Right ventricle myocardium superior (tissue), 1 donor: ENCODE results near the gene FHOD3. TPM values are rescaled to one million over a fixed set of nuclear protein-coding genes. Genes with fewer than 3 reads are reported as not detected.

Source experiments
- ATAC-seq: fragments of 200-7000 bp; cut with Tn5 transposase; one replicate; pipeline ENCODE4 v1.9.1; 2020; ENCODE audit warnings: mild to moderate bottlenecking; ENCODE audit not compliant: poor library complexity
- DNase-seq: peaks from one replicate; pipeline ENCODE4 v3.0.0-alpha.2; 2020
- intact Hi-C: fragments of 100-400 bp; cut with DNase I; formaldehyde crosslinking; loops from one replicate; pipeline ENCODE4 v1.11.2; 2022
- total RNA-seq: library from RNA; stranded (reverse); fragmentation: NEBNext Ultra II Directional; extraction: Animal tissue kit (Norgen Biotek cat#: 25700); gene quantifications from one replicate; pipeline ENCODE4 v1.2.1, GENCODE V29; 2021
- donor health status: DM: no; HTN: yes; CAD: no; lungs with severe emphysema.

FHOD3 gene
- total RNA-seq, 1 donor from 2014 or later = 317 TPM

DNA sequence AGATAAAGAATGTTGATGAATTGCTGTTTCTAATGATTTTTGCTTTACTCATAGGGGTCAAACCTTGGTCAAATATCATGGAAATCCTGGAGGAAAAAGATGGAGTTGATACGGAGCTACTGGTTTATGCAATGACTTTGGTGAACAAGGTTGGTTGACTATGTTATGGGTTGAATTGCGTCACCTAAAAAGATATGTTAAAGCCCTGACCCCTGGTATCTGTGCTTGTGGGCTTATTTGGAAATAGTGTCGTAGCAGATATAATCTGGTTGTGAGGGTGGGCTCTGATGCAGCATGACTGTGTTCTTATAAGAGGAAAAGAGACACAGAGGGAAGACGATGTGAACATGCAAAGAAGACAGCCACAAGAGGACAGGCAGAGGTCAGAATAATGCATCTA lies 305.1 kb downstream of the FHOD3 start:
- no peak for DNase-seq
- intact Hi-C loops = loop anchor here (10.0 kb wide), 1 partner anchor 58 kb away; no protein-coding TSS in a partner anchor
- no peak for ATAC-seq

DNA sequence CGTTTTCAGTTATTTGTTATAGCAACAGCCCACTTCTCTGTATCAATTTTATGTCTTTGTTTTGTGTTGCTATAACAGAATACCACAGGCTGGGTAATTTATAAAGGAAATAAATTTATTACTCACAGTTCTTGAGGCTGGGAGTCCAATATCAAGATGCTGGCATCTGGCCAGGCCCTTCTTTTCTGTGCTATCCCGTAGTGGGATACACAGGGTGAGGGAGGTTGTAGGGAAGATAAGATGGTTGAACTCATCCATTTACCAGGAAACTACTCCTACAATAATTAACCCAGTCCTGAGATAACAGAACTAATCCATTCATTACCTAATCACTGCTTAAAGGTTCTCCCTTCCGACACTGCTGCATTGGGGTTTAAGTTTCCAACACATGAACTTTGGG lies 310.6 kb downstream of the FHOD3 start:
- ATAC-seq (no peak), DNase-seq (no peak)
- intact Hi-C loops = loop anchor here (10.0 kb wide), 1 partner anchor 63 kb away; no protein-coding TSS in a partner anchor

DNA sequence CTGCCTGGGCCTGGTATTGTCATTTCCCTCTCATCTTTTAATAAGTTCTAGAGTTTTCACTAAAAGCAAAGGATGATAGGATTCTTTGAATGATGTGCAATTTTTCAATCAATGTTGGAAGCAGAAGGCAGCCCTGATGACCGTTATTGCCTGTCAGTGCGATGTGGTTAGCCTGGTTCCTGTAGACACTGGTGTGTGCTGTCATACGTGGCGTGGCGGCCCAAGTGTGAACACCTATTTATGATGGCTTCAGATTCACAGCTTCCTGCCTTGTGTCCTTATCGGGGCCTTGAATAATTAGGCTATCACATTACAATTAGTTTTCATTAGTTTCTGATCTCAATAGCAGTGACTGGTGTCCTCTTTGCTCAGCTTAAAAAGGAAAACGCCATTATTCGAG lies 312.7 kb downstream of the FHOD3 start:
- intact Hi-C loops = no loop called here
- DNase-seq (no peak), ATAC-seq (no peak)

DNA sequence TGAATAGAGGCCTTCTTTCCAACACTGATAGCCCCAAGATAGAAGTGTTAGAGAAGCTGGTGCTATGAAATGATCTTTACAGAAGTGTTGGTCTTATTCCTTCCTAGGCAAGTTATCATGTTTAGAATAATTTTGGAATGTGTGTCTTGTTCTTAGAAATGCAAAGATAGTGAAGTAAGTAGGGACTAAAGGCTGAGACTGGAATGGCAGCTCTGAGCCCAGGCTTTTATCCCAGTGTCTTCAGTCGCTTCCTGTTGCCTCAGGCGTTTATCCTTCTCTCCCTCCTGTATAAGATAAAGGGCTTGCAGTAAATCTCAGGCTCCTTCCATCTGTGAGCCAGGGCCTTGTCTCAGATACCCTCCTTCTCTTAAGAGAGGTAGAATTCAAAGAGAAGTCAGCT lies 313.1 kb downstream of the FHOD3 start:
- ATAC-seq (no peak), DNase-seq (no peak)
- intact Hi-C loops = no loop called here

DNA sequence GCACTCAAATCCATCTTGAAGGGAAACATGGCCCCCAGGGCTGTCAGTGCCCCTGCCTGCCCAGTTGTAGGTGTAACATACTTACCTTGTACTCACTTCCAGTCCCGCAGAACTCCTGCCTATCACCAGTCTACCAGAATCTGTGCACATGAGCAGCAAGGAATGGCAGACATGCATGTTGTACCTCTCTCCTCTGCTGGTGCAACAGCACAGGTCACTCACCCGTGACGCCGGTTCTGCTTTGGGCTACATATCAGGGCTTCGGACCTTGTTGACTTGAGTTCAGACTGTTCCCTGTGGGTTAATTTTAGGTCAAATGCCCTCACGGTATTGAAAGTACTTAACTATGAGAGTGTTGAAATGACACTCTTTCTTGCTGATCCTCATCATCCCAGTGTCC lies 315.6 kb downstream of the FHOD3 start:
- DNase-seq = no peak
- ATAC-seq = peak; percentile 70
- intact Hi-C loops = no loop called here

DNA sequence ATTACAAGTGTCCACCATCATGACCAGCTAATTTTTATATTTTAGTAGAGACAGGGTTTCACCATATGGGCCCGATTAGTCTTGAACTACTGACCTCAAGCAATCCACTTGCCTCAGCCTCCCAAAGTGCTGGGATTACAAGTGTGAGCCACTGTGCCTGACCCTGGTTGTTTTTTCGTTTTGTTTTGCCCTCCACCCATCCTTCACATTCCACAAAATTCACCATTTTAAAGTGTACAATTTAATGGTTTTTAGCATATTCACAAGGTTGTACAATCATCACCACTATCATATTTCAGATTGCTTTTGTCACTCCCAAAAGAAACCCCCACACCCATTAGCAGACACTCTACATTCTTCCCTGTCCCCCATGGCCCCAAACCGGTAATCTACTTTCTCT lies 316.3 kb downstream of the FHOD3 start:
- DNase-seq (no peak), ATAC-seq (no peak)
- intact Hi-C loops = no loop called here

DNA sequence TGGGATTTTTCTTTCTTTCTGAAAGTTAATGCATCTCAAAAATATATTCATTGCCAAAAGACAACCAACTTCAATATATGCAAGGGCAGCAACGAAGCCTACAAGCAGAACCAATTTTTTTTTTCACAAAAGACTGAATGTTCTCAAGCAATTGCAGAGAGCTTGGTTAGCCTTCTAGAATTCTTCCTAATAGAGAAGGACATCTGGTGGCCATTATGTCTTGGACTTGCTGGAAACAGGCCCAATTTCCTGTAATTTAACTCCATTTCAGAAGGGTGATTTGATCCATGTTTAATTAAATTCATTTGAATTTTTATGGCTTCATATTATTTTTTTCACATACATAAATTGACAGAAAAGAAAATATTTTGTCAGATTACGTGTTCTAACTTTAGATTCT lies 323.3 kb downstream of the FHOD3 start:
- DNase-seq (no peak), ATAC-seq (no peak)
- intact Hi-C loops = no loop called here

DNA sequence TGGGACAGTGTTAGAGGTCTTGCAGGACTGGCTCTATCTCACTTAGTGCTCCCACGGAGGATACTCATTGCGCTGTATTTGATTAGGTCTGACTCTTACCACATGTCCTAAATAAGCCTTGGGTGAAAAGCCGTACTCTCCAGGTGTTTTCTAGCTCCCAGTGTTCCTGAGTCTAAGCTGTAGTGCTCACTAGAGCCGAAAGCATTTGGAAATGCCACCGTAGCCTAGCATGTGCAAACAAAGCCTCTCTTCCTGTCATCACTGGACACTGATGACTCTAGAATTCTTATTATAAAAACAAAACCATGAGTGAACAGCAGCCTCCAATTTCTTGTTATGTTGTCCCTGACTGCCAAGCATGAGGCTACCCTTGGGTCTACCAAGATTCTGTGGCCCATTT lies 325.1 kb downstream of the FHOD3 start:
- DNase-seq (no peak), ATAC-seq (peak; percentile 39)
- intact Hi-C loops = no loop called here

DNA sequence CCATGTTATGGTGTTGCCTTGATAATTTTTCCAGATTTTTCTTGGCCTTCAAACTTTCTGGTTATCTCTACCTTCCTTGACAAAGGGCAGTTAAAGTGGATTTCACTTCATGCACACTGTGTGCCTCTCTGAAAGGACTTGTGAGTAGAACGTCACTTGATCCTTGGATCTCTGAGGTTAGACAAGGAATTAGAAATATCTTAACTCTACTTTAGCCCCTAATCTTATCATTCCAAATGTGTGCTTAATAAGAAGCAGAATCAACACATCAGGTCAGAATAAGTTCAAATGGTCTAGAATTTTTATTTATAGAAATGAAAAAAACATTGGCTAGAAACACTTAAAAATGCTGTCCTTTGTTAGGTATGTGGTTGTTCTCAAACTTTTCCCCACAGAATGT lies 325.6 kb downstream of the FHOD3 start:
- ATAC-seq (peak; percentile 28), DNase-seq (no peak)
- intact Hi-C loops = no loop called here

DNA sequence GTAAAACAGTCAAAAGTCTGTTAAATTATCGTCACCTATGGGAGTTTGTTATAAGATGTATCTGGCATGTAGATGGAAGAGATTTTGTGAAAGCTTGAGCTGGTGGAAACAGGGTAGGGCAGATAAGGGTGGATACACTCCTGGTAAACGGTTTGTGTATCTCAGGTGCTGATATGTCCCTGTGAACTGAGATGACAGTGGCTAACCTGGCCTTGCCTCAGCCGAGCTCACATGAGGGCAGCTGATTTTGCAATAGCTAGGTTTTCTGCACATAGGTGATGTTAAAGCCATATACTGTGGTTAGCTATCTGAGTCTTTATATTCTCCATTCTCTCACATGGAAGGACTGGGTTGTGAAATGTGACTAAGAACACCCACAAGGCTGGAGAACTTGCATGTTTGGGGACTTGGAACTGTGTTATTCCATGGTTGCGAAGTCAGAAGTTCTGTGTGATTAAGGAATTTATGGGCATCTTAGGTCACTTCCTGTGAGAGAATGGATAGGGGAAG lies 326.2 kb downstream of the FHOD3 start:
- peak; percentile 7 for ATAC-seq
- DNase-seq = no peak
- intact Hi-C loops = no loop called here

DNA sequence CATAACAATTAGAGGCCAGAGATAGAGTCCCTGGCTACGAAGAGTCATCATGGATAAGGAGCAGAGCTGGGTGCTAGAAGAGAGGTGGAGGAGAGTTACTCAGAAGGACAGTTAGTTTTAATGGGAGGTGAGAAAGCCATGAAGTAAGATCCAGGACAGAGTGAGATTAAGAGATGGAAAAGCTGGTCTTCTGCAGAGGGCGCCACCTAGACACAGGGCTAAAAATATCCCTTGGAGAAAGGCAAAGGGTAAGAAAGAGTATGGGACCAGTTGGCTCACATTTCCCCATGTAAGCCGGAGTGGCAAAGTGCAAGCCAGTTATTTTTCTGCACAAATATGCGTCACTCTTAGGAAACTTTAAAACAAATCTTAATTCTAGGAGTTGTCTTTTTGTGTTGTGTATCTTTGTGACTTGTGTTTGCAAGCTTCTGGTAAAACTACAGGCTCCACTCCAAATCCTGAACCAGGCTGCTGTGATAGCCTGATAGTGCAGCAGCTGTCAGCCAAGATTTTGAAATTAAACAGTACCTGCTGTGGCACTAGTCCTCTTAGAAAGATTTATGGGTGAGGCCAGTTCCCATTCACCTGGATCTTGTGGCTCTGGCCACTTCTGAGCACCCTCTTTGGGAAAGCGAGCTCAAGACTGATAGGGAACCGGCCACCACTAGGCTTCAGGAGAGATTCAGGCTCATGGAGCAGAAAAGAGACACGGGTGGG lies 327.1 kb downstream of the FHOD3 start:
- ATAC-seq (peak; percentile 57), DNase-seq (no peak)
- intact Hi-C loops = no loop called here

DNA sequence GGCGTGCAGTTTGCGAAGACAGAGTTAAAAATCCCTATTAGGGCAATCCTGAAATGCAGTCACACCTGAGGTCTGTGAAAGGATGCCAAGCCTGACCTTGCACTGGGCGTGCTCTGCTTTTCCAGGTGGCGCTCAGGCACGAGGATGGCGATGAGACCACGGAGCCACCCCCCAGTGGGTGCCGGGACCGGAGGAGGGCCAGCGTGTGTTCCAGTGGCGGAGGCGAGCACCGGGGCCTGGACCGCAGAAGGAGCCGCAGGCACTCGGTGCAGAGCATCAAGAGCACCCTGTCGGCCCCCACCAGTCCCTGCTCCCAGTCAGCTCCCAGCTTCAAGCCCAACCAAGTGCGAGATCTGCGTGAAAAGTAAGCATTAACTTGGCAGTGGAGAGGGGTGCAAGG lies 327.9 kb downstream of the FHOD3 start:
- ATAC-seq (no peak), DNase-seq (no peak)
- intact Hi-C loops = no loop called here

DNA sequence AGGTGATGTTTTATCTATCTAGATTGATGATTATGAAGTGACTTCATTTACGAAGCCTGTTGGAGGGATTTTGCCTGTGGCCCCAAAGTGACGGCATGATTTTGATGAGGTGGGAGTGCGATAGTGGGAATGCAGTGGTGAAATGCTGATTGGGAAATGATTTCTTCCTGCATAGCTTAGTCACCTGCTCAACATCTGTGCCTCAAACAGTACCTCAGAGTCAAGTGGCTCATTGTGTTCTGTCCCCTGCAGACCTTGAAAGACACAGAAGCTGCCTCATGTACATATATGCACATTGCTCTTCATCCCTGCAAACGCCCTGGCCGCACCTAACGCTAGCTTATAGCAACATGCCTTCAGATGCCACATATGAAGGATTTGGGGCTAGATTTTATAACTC lies 330.1 kb downstream of the FHOD3 start:
- DNase-seq (no peak), ATAC-seq (no peak)
- intact Hi-C loops = no loop called here

DNA sequence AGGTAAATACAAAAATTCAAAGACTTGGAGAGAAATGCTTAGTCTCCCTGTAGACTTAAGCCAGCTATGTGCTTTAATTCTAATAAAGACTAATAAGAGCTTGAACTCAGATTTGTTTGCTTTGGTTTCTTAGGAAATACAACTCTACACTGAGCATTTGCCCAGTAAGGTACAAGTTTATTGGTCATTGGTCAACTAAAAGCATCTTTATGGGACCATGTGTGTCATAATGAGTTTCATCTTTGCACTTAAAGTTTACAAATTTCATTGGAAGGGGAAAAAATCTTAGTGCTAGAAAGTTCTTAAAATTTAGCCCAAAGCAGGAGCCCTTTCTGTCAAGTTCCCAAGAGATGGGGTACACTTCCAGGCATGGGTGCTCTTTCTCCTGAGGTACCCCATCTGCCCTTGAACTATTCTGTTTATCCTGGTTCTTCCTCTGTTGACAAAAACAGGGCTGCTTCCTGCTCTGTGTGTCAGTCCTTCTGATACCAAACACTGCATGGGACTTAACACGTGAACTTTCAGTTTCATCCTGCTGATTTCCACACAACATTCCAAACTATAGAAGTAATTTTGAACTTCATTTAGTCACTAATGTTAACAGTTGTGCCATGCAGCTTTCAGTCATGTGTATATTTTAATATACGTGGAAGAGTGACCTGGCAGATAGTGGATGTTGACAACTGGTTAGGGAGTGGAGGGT lies 331.1 kb downstream of the FHOD3 start:
- intact Hi-C loops = no loop called here
- ATAC-seq = peak; percentile 9
- no peak for DNase-seq

DNA sequence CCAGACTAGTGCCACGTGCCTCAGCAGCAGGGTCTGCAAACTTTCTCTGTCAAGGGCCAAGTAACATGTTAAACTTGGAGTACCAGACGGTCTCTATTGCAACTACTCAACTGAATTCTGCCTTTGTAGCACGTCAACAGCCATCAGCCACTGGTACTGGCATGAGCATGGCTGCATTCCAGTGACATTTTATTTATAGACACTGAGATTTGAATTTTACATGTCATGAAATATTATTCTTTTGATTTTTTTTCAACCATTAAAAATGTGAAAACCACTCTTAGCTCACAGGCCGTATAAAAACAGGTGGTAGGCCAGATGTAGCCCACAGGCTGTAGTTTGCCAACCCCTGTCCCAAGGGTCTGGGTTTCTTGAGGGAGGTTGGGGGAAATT lies 331.6 kb downstream of the FHOD3 start:
- intact Hi-C loops = no loop called here
- ATAC-seq = peak; percentile 76
- DNase-seq = no peak

DNA sequence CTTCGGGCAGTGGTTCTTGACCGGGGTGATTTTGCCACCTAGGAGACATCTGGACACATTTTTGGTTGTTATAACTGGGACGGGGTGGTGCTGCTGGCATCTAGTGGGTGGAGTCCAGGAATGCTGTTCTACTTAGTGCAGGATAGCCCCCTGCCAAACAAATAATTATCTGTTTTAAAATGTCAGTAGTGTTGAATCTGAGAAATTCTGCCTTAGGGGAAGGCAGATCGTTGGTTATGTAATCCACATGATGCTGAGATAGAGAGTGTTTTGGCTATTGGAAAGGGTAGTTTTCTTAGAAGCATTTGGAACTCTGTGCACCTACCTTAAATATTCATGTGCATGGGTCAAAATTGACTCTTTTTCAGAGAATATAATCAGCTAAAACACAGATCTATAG lies 332.3 kb downstream of the FHOD3 start:
- ATAC-seq (no peak), DNase-seq (no peak)
- intact Hi-C loops = no loop called here

DNA sequence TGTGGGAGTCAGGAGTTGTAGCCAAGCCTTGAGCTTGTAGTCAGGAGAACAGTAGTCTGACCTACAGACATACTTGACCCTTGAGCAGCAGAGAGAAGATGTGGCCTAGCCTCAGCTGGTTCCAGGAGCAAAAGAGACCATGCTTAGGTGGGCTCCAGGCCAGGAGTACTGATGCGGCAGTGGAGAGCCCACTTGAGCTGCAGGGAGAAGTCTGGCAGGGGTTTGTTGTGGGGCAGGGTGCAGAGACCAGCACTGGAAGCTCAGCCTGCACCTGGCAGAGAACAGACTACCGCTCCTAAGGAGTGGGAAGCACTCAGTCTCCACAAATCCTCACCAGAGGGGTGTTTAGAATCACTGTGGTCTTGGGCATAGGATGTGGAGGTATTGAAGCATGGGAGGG lies 333.4 kb downstream of the FHOD3 start:
- ATAC-seq = peak; percentile 71
- intact Hi-C loops = no loop called here
- DNase-seq = peak; percentile 70

DNA sequence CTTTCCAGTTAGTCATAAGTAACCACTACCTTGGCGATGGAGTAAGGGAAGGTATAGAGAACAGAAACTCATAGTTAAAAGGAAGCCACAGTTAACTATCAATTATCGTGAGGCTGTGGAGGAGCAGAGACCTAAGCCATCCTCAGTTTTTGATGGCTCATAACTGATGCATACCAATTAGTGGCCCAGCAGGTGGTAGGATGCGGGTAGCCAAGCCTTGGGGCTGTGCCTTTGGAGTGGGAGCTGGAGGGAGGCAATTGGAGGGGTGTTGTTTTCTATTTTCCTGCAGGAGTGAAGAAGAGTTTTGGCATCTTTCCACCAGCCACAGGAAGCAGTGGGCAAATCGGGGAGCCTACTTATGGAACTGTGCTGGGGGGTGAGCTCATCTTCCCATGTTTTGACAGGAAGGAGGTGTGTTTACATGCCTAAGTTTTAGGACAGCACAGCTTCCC lies 336.5 kb downstream of the FHOD3 start:
- intact Hi-C loops = no loop called here
- DNase-seq = no peak
- no peak for ATAC-seq

DNA sequence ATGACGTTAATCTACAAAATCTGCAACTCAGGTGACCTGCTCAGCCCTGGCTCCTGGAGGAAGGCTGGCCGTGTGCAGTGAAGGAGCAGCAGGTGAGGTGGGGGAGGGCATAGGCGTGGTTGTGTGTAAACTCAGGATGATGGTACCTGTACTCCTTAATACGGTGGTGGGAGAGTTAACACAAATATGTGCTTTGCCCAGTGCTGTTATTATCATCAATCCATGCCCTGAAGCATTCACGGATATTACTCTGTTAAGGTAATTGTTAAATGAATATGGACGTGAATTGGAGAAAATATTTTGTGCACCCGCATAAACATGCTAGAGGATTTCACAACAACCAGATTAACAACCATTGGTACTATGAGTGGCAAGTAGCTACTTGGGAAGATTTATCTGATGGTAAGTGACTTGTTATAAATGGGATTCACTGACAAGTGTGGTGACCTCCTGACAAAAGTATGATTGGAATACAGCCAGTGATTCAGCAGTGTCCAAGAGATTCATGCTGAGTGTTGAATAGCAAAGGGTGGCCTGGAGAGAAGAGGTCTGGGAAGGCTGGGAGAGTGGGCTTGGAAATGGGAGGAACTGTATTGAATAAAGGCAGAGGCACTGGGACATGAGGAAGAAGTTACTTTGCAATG lies 337.2 kb downstream of the FHOD3 start:
- ATAC-seq (no peak), DNase-seq (no peak)
- intact Hi-C loops = no loop called here
